ENCODE measurements around the gene KCNQ1OT1. TPM values are rescaled to one million over a fixed set of nuclear protein-coding genes. Genes with fewer than 3 reads are reported as not detected.

KCNQ1OT1 gene
- total RNA-seq, 1 donor from 2014 or later = 3.4 TPM

GRCh38 chr11:2576549-2576948, 123.2 kb downstream of the KCNQ1OT1 start:
- Histone ChIP-seq H3K4me1 (no peaks in the 10 kb centered on the region), H3K4me3 (no peak overlapping the region), H3K9me3 (no peaks in the 10 kb centered on the region), H3K27ac (no peak overlapping the region), H3K27me3 (no peaks in the 10 kb centered on the region), H3K36me3 (no peaks in the 10 kb centered on the region)
- TF ChIP-seq POLR2A (IDR thresholded peaks at IDR 0.05) = no peak
- no peak for TF ChIP-seq CTCF (IDR thresholded peaks at IDR 0.05)
- TF ChIP-seq POLR2AphosphoS5 (IDR thresholded peaks at IDR 0.05; ENCODE audit: insufficient read depth in 1 of 2, low read depth in 1 of 2) = no peak
- intact Hi-C loops (cut with DNase I) = no loop called here
- no peak for DNase-seq (ENCODE audit: extremely low spot score in 2 of 2)

GRCh38 chr11:2576111-2576510, 123.7 kb downstream of the KCNQ1OT1 start:
- DNase-seq (ENCODE audit: extremely low spot score in 2 of 2) = no peak
- H3K4me1 ChIP-seq = no peaks in the 10 kb centered on the region
- H3K36me3 ChIP-seq = no peaks in the 10 kb centered on the region
- no peaks in the 10 kb centered on the region for H3K27me3 ChIP-seq
- intact Hi-C loops (cut with DNase I) = no loop called here
- no peak overlapping the region for H3K27ac ChIP-seq
- TF ChIP-seq POLR2AphosphoS5 (IDR thresholded peaks at IDR 0.05; ENCODE audit: insufficient read depth in 1 of 2, low read depth in 1 of 2) (no peak), CTCF (IDR thresholded peaks at IDR 0.05) (no peak), POLR2A (IDR thresholded peaks at IDR 0.05) (no peak)
- H3K4me3 ChIP-seq = no peak overlapping the region
- no peaks in the 10 kb centered on the region for H3K9me3 ChIP-seq

- intact Hi-C loops (cut with DNase I) = no loop called here
- Histone ChIP-seq H3K9me3 (no peaks in the 10 kb centered on the region), H3K27me3 (no peaks in the 10 kb centered on the region), H3K4me3 (no peak overlapping the region), H3K27ac (no peak overlapping the region), H3K4me1 (no peaks in the 10 kb centered on the region), H3K36me3 (no peaks in the 10 kb centered on the region)
- TF ChIP-seq CTCF (IDR thresholded peaks at IDR 0.05) (no peak), POLR2AphosphoS5 (IDR thresholded peaks at IDR 0.05; ENCODE audit: insufficient read depth in 1 of 2, low read depth in 1 of 2) (no peak), POLR2A (IDR thresholded peaks at IDR 0.05) (no peak)
- no peak for DNase-seq (ENCODE audit: extremely low spot score in 2 of 2)
These were observed 124.2 kb downstream of the KCNQ1OT1 start for GRCh38 chr11:2575591-2576051.

GRCh38 chr11:2574553-2575535, 125.0 kb downstream of the KCNQ1OT1 start:
- Histone ChIP-seq H3K27me3 (no peaks in the 10 kb centered on the region), H3K4me1 (no peaks in the 10 kb centered on the region), H3K4me3 (no peak overlapping the region), H3K36me3 (no peaks in the 10 kb centered on the region), H3K9me3 (no peaks in the 10 kb centered on the region), H3K27ac (no peak overlapping the region)
- intact Hi-C loops (cut with DNase I) = no loop called here
- DNase-seq (ENCODE audit: extremely low spot score in 2 of 2) = no peak
- no peak for TF ChIP-seq CTCF (IDR thresholded peaks at IDR 0.05)
- no peak for TF ChIP-seq POLR2AphosphoS5 (IDR thresholded peaks at IDR 0.05; ENCODE audit: insufficient read depth in 1 of 2, low read depth in 1 of 2)
- no peak for TF ChIP-seq POLR2A (IDR thresholded peaks at IDR 0.05)

GRCh38 chr11:2574043-2574552, 125.7 kb downstream of the KCNQ1OT1 start:
- no peak overlapping the region for H3K27ac ChIP-seq
- intact Hi-C loops (cut with DNase I) = no loop called here
- TF ChIP-seq POLR2A (IDR thresholded peaks at IDR 0.05) = no peak
- no peak for TF ChIP-seq CTCF (IDR thresholded peaks at IDR 0.05)
- TF ChIP-seq POLR2AphosphoS5 (IDR thresholded peaks at IDR 0.05; ENCODE audit: insufficient read depth in 1 of 2, low read depth in 1 of 2) = no peak
- H3K27me3 ChIP-seq = no peaks in the 10 kb centered on the region
- H3K4me3 ChIP-seq = no peak overlapping the region
- no peaks in the 10 kb centered on the region for H3K9me3 ChIP-seq
- DNase-seq (ENCODE audit: extremely low spot score in 2 of 2) = no peak
- no peaks in the 10 kb centered on the region for H3K4me1 ChIP-seq
- no peaks in the 10 kb centered on the region for H3K36me3 ChIP-seq
